Ovary (tissue), 9 donors: Measurements from ENCODE around the gene NAGS. TPM values are rescaled to one million over a fixed set of nuclear protein-coding genes. Genes with fewer than 3 reads are reported as not detected.
A peak's percentile ranks its signal among the peaks of the same experiment; 100 is the strongest.
"Not testable (repeated sequence)": the region's sequence is repeated elsewhere in the genome, so short reads cannot be mapped to it uniquely, and the experiment has no call there.

Source experiments
- DNase-seq, 5 donors: peaks; one replicate each; pipeline ENCODE4 v3.0.0-alpha.2; 2019 to 2020
- H3K27ac ChIP-seq, 2 donors: fragments of 200-600 bp; one replicate each; pipeline versions ENCODE4 v1.5.1 to v1.8.0; 2019 to 2022
- H3K27me3 ChIP-seq: fragments of 200-600 bp; one replicate; pipeline ENCODE4 v1.8.0; 2022
- H3K36me3 ChIP-seq: fragments of 200-600 bp; sonication (generic); one replicate; pipeline ENCODE4 v1.5.1; 2019
- H3K4me1 ChIP-seq: one replicate; pipeline ENCODE4 v1.8.1; 2013; ENCODE audit warnings: mild to moderate bottlenecking, moderate library complexity; ENCODE audit not compliant: insufficient read depth
- H3K4me3 ChIP-seq: fragments of 200-600 bp; sonication (generic); one replicate; pipeline ENCODE4 v1.5.1; 2017
- H3K9me3 ChIP-seq, 2 donors: fragments of 200-600 bp in 1 of 2; sonication (generic) in 1 of 2; one replicate each; pipeline versions ENCODE4 v1.5.1 to v1.8.1; 2013 to 2019; ENCODE audit warnings: mild to moderate bottlenecking in 1 of 2, moderate library complexity in 1 of 2
- CTCF ChIP-seq, 3 donors: fragments of 450-650 bp in 2 of 3; fragments of 200-600 bp in 1 of 3; IDR thresholded peaks; one replicate each; pipeline versions ENCODE4 v1.5.1 to v1.8.0; 2016 to 2022; ENCODE audit warnings: antibody characterized with exemption in 3 of 3, mild to moderate bottlenecking in 1 of 3
- EP300 ChIP-seq: sonication (generic); formaldehyde crosslinking; IDR thresholded peaks from one replicate; pipeline ENCODE4 v1.6.1; 2017; ENCODE audit warnings: antibody characterized with exemption
- POLR2A ChIP-seq: fragments of 450-650 bp; IDR thresholded peaks from one replicate; pipeline ENCODE4 v1.6.1; 2017; ENCODE audit warnings: antibody characterized with exemption, mild to moderate bottlenecking, moderate library complexity
- WGBS, 3 donors: extraction: QIAGEN DNeasy Blood & Tissue Kit in 1 of 3; methylation state at CpG; one replicate each; pipeline versions ENCODE4 v1.1.5 to v1.1.7; 2013 to 2017; 5-methylcytosine and 5-hydroxymethylcytosine counted together
- intact Hi-C, 4 donors: fragments of 100-400 bp; cut with DNase I; formaldehyde crosslinking; loops; one replicate each; pipeline versions ENCODE4 v1.11.0 to v1.15.1; 2022 to 2023
- polyA plus RNA-seq, 2 donors: library from polyadenylated mRNA; stranded (reverse); fragments of 200-250 nt in 1 of 2; fragments of 350-450 nt in 1 of 2; fragmentation: Illumina TruSeq in 1 of 2; extraction: RNeasy Lipid Tissue Mini Kit (QIAGEN cat#74804) in 1 of 2; gene quantifications; one replicate each; pipeline ENCODE4 v1.2.3, GENCODE V29; 2013 to 2014
- total RNA-seq, 7 donors: library from RNA; depleted of rRNA in 2 of 7; stranded (reverse); fragments of >200 nt in 2 of 7; fragmentation: NEBNext Ultra II Directional in 3 of 7; extraction: Animal tissue kit (Norgen Biotek cat#: 25700) in 3 of 7; gene quantifications; one replicate each; pipeline versions ENCODE4 v1.1.0 to v1.2.4, GENCODE V29; 2016 to 2023
- donor health status: DM: no; HTN: no; CAD: no; lungs with moderate emphysema.
- donor health status: DM: no; HTN: no; CAD: no.
- donor health status: Bipolar disorder and iron deficiency.
- donor health status: DM: yes; HTN: yes; CAD: no.
- donor health status: DM: no; HTN: no; CAD: no.
- donor health status: DM: yes; HTN: yes; CAD: no.

Gene NAGS
- total and polyA plus RNA-seq, 9 donors = 0.33 to 1.7 (median 1.3) TPM

DNA sequence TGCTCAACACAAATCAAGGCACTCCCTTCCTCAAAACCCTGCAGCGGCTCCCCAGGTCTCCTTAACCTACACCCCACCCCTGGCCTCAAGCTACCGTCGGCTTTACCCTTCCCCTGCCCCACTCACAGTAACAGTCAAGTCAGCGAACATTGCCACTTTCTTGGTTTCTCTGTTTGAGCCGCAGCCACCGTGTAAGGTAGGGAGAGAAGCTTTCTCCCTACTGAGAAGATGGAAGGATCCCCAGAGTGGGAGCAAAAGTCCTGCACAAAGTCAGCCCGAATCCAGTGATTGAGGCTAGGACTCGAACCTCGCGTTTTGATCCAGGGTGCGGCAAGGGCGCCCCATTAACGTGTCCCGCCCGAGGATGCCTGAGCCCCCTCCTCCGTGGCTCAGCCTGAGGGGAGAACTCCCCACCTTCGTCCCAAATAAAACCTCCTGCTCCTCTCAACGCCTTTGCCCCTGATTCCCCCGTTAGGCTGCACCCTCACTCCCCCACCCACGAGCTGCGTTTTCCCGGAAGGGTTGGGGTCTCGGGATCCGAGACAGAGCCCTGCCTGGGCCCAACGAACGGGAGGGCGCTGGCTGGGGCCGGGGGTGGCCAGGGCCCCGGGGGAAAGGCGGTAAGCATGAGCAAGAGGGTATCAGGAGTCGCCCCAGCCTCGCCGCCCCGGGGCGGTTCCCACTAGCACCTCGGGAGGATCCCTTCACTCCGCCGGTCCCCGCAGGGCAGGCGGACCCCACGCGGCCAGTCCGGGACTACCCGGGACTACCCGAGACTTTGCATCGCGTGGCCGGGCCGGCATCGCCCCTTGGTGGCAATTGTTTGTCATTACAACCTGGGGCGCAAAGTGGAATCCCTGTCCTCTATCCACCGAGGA lies 9.9 kb upstream of the NAGS start:
- H3K9me3 ChIP-seq = no peaks in the 10 kb centered on the region
- H3K4me1 ChIP-seq = no peaks in the 10 kb centered on the region
- H3K27ac ChIP-seq = no peak overlapping the region
- WGBS, 3 donors = 3% methylated on average over 49 to 52 of the region's 52 CpGs
- intact Hi-C loops = loop anchor here in 1 of 4 donors (10.0 kb wide), 1 partner anchor 60 kb away; no protein-coding TSS in a partner anchor
- H3K27me3 ChIP-seq = no peaks in the 10 kb centered on the region
- no peak for TF ChIP-seq POLR2A
- TF ChIP-seq CTCF (IDR thresholded peaks at IDR 0.05) = peak in 2 of 3 donors; percentile 64
- no peaks in the 10 kb centered on the region for H3K36me3 ChIP-seq
- DNase-seq = peak; percentile 31 to 76 (median 63)
- peak overlapping the region; percentile 34 for H3K4me3 ChIP-seq

DNA sequence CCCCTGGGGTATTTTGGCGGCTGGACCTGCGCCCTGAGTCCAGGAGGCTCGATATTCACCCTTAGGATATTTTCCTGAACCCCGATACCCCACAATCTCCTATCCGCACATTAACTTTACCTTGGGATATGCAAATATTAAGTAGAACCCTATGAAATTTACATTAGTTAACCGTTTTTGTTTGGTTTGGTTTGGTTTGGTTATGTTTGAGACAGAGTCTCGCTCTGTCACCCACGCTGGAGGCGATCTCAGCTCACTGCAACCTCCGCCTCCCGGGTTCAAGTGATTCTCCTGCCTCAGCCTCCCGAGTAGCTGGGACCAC lies 9.3 kb upstream of the NAGS start:
- intact Hi-C loops = loop anchor here in 1 of 4 donors (10.0 kb wide), 1 partner anchor 60 kb away; no protein-coding TSS in a partner anchor
- H3K4me3 ChIP-seq = no peak overlapping the region
- TF ChIP-seq EP300 (no peak), CTCF (IDR thresholded peaks at IDR 0.05) (no peak), POLR2A (no peak)
- no peaks in the 10 kb centered on the region for H3K4me1 ChIP-seq
- 13 to 22% (median 14%) methylated on average over 12 of the region's 12 CpGs for WGBS, 3 donors
- no peak for DNase-seq
- no peaks in the 10 kb centered on the region for H3K27me3 ChIP-seq
- H3K9me3 ChIP-seq = no peaks in the 10 kb centered on the region
- no peaks in the 10 kb centered on the region for H3K36me3 ChIP-seq
- no peak overlapping the region for H3K27ac ChIP-seq

GRCh38 chr17:43997180-43997579 lies 7.2 kb upstream of the NAGS start:
- H3K9me3 ChIP-seq, H3K4me3 ChIP-seq, H3K36me3 ChIP-seq, H3K27ac ChIP-seq, DNase-seq, H3K27me3 ChIP-seq, H3K4me1 ChIP-seq: not testable (repeated sequence)
- 74 to 89% (median 84%) methylated on average over 5 of the region's 5 CpGs for WGBS, 3 donors
- intact Hi-C loops = loop anchor here in 1 of 4 donors (10.0 kb wide), 1 partner anchor 62 kb away; no protein-coding TSS in a partner anchor

- Histone ChIP-seq H3K4me3 (no peak overlapping the region), H3K9me3 (no peaks in the 10 kb centered on the region)
- no peak for DNase-seq
Observed at GRCh38 chr17:43998552-43998951, 5.9 kb upstream of the NAGS start.

More at GRCh38 chr17:43998552-43998951, 5.9 kb upstream of the NAGS start:
- intact Hi-C loops = loop anchor here in 1 of 4 donors (10.0 kb wide), 1 partner anchor 64 kb away; no protein-coding TSS in a partner anchor
- TF ChIP-seq POLR2A = no peak
- no peak for TF ChIP-seq CTCF (IDR thresholded peaks at IDR 0.05)
- no peak for TF ChIP-seq EP300
- Histone ChIP-seq H3K36me3 (no peaks in the 10 kb centered on the region), H3K27ac (no peak overlapping the region), H3K4me1 (no peaks in the 10 kb centered on the region), H3K27me3 (no peaks in the 10 kb centered on the region)
- WGBS, 3 donors = 78 to 88% (median 79%) methylated on average over 3 of the region's 3 CpGs
